ENCODE measurements around the gene ESM1. TPM values are rescaled to one million over a fixed set of nuclear protein-coding genes. Genes with fewer than 3 reads are reported as not detected.

The ESM1 gene
- total and polyA plus RNA-seq, 2 donors (not counting 3 experiments of a cell fraction or from before 2014, with no cell fraction given): 214 to 577 TPM

- CTCF ChIA-PET: interaction anchor here (0.6 to 5.0 kb wide), 3 partner anchors 12 to 41 kb away, joined by 3 to 180 read pairs (median 7); no protein-coding TSS in a partner anchor
- no peak overlapping the region for H3K4me3 ChIP-seq (replicated peaks in 1 of 3; ENCODE audit: insufficient read depth in 1 of 3, low read depth in 1 of 3, low read length in 3 of 3)
- no TSS peak for BruUV-seq (replicated peaks)
- H3K9ac ChIP-seq (replicated peaks; ENCODE audit: extremely low read depth, insufficient read depth, low read length): no peak overlapping the region
- DNase-seq (ENCODE audit: low read depth, low spot score) (no peak), FAIRE-seq (no peak)
- no peaks in the 10 kb centered on the region for H3K79me2 ChIP-seq (ENCODE audit: control insufficient read depth, insufficient read depth, low read length)
- POLR2A ChIA-PET: no interaction called here
- TF ChIP-seq MAX (IDR thresholded peaks at IDR 0.05; ENCODE audit: insufficient read depth, insufficient read length) (no peak), POLR2AphosphoS5 (IDR thresholded peaks at IDR 0.05; ENCODE audit: insufficient read depth, low read depth, low read length) (no peak), JUN (IDR thresholded peaks at IDR 0.05; ENCODE audit: borderline replicate concordance, insufficient read depth, insufficient read length, low read depth) (no peak), EZH2 (IDR thresholded peaks at IDR 0.05; ENCODE audit: borderline replicate concordance, low read depth, low read length, severe bottlenecking) (no peak), FOS (IDR thresholded peaks at IDR 0.05; ENCODE audit: borderline replicate concordance, insufficient read depth, low read length) (no peak)
- H2AFZ ChIP-seq (ENCODE audit: low read depth, low read length): no peak overlapping the region
- no peaks in the 10 kb centered on the region for H3K27me3 ChIP-seq (ENCODE audit: control insufficient read depth in 2 of 2, insufficient read depth in 2 of 2, low read length in 2 of 2)
- no peaks in the 10 kb centered on the region for H4K20me1 ChIP-seq (replicated peaks; ENCODE audit: control insufficient read depth, extremely low read depth, insufficient read depth, low read length)
- no peaks in the 10 kb centered on the region for H3K9me1 ChIP-seq (replicated peaks; ENCODE audit: control insufficient read depth, extremely low read depth, insufficient read depth, low read length)
- no peaks in the 10 kb centered on the region for H3K36me3 ChIP-seq (ENCODE audit: control insufficient read depth in 2 of 2, extremely low read depth in 1 of 2, insufficient read depth in 2 of 2, low read length in 2 of 2)
- peaks cover 7% of the 10 kb centered on the region for H3K4me1 ChIP-seq (ENCODE audit: control insufficient read depth, extremely low read depth, insufficient read depth, low read length)
- no peaks in the 10 kb centered on the region for H3K9me3 ChIP-seq (replicated peaks; ENCODE audit: control insufficient read depth, insufficient read depth, low read length)
- intact Hi-C loops (cut with micrococcal nuclease) (no loop called here), dilution Hi-C loops (cut with MboI; ENCODE audit: extremely low pct_ligation_motif_present, low sequenced_read_pairs) (no loop called here)
- H3K4me2 ChIP-seq (ENCODE audit: insufficient read depth, low read length): no peak overlapping the region
- no peak overlapping the region for H3K27ac ChIP-seq (ENCODE audit: insufficient read depth, low read depth, low read length)
Measured at GRCh38 chr5:54947187-54947586, 38.2 kb downstream of the ESM1 start.

GRCh38 chr5:54946306-54946819, 39.0 kb downstream of the ESM1 start:
- no peaks in the 10 kb centered on the region for H3K36me3 ChIP-seq (ENCODE audit: control insufficient read depth in 2 of 2, extremely low read depth in 1 of 2, insufficient read depth in 2 of 2, low read length in 2 of 2)
- H4K20me1 ChIP-seq (replicated peaks; ENCODE audit: control insufficient read depth, extremely low read depth, insufficient read depth, low read length): no peaks in the 10 kb centered on the region
- no peak overlapping the region for H3K4me3 ChIP-seq (replicated peaks in 1 of 3; ENCODE audit: insufficient read depth in 1 of 3, low read depth in 1 of 3, low read length in 3 of 3)
- H3K27ac ChIP-seq (ENCODE audit: insufficient read depth, low read depth, low read length): no peak overlapping the region
- no peak overlapping the region for H3K9ac ChIP-seq (replicated peaks; ENCODE audit: extremely low read depth, insufficient read depth, low read length)
- TF ChIP-seq FOS (IDR thresholded peaks at IDR 0.05; ENCODE audit: borderline replicate concordance, insufficient read depth, low read length): no peak
- no peak for TF ChIP-seq JUN (IDR thresholded peaks at IDR 0.05; ENCODE audit: borderline replicate concordance, insufficient read depth, insufficient read length, low read depth)
- TF ChIP-seq EZH2 (IDR thresholded peaks at IDR 0.05; ENCODE audit: borderline replicate concordance, low read depth, low read length, severe bottlenecking): no peak
- TF ChIP-seq MYC (IDR thresholded peaks at IDR 0.05; ENCODE audit: low read depth, low read length): no peak
- no peak for TF ChIP-seq MAX (IDR thresholded peaks at IDR 0.05; ENCODE audit: insufficient read depth, insufficient read length)
- no peak for TF ChIP-seq GATA2 (IDR thresholded peaks at IDR 0.05; ENCODE audit: insufficient read depth, insufficient read length, low read depth, low read length)
- no peak for TF ChIP-seq CTCF (IDR thresholded peaks at IDR 0.05; ENCODE audit: extremely low read depth in 1 of 2, insufficient read depth in 1 of 2, low read depth in 1 of 2, low read length in 2 of 2)
- no peak for TF ChIP-seq POLR2AphosphoS5 (IDR thresholded peaks at IDR 0.05; ENCODE audit: insufficient read depth, low read depth, low read length)
- TF ChIP-seq POLR2A (IDR thresholded peaks at IDR 0.05; ENCODE audit: low read depth, low read length): no peak
- no TSS peak for BruUV-seq (replicated peaks)
- H3K4me2 ChIP-seq (ENCODE audit: insufficient read depth, low read length): no peak overlapping the region
- H3K4me1 ChIP-seq (ENCODE audit: control insufficient read depth, extremely low read depth, insufficient read depth, low read length): peaks cover 10% of the 10 kb centered on the region
- H3K79me2 ChIP-seq (ENCODE audit: control insufficient read depth, insufficient read depth, low read length): no peaks in the 10 kb centered on the region
- no peaks in the 10 kb centered on the region for H3K27me3 ChIP-seq (ENCODE audit: control insufficient read depth in 2 of 2, insufficient read depth in 2 of 2, low read length in 2 of 2)
- dilution Hi-C loops (cut with MboI; ENCODE audit: extremely low pct_ligation_motif_present, low sequenced_read_pairs) (no loop called here), intact Hi-C loops (cut with micrococcal nuclease) (no loop called here)
- DNase-seq (ENCODE audit: low read depth, low spot score) (no peak), FAIRE-seq (no peak)
- ChIA-PET CTCF (interaction anchor here (0.6 to 5.0 kb wide), 3 partner anchors 14 to 200 kb away, joined by 3 to 180 read pairs (median 3); no protein-coding TSS in a partner anchor), POLR2A (no interaction called here)
- no peaks in the 10 kb centered on the region for H3K9me3 ChIP-seq (replicated peaks; ENCODE audit: control insufficient read depth, insufficient read depth, low read length)
- no peak overlapping the region for H2AFZ ChIP-seq (ENCODE audit: low read depth, low read length)
- no peaks in the 10 kb centered on the region for H3K9me1 ChIP-seq (replicated peaks; ENCODE audit: control insufficient read depth, extremely low read depth, insufficient read depth, low read length)
